ENCODE measurements around the gene MYO15B.
A peak's percentile ranks its signal among the peaks of the same experiment; 100 is the strongest.
"Not testable (repeated sequence)": the region's sequence is repeated elsewhere in the genome, so short reads cannot be mapped to it uniquely, and the experiment has no call there.

The MYO15B gene

GRCh38 chr17:75628425-75628824 lies 40.8 kb downstream of the MYO15B start:
- no peak for DNase-seq

- no peak for DNase-seq
Measured at GRCh38 chr17:75629157-75629556, 41.6 kb downstream of the MYO15B start.

GRCh38 chr17:75630071-75630917 lies 42.7 kb downstream of the MYO15B start:
- no peak for DNase-seq

GRCh38 chr17:75631353-75631752 lies 43.8 kb downstream of the MYO15B start:
- no peak for DNase-seq

- no peak for DNase-seq
Measured at GRCh38 chr17:75632428-75632827, 44.8 kb downstream of the MYO15B start.

- DNase-seq = peak; percentile 21 to 53
Measured at GRCh38 chr17:75632863-75633485, 45.4 kb downstream of the MYO15B start, which contains the start of gene SMIM5. Gene SMIM5 (plus strand): TSS chr17:75633434. CDS start chr17:75640202, 6,768 bp downstream.

GRCh38 chr17:75633486-75634375 lies 46.1 kb downstream of the MYO15B start:
- DNase-seq = peak; percentile 56 to 69

- no peak for DNase-seq
Measured at GRCh38 chr17:75634376-75634740, 46.8 kb downstream of the MYO15B start.

- DNase-seq = no peak
Measured at GRCh38 chr17:75634754-75635609, 47.4 kb downstream of the MYO15B start.

GRCh38 chr17:75635610-75636202 lies 48.1 kb downstream of the MYO15B start:
- no peak for DNase-seq

- no peak for DNase-seq
Measured at GRCh38 chr17:75636381-75637142, 49.0 kb downstream of the MYO15B start.

GRCh38 chr17:75637143-75637538 lies 49.5 kb downstream of the MYO15B start:
- no peak for DNase-seq

- no peak for DNase-seq
Measured at GRCh38 chr17:75637551-75637950, 50.0 kb downstream of the MYO15B start.

- DNase-seq = not testable (repeated sequence)
Measured at GRCh38 chr17:75638039-75638438, 50.4 kb downstream of the MYO15B start.

GRCh38 chr17:75638893-75639292 lies 51.3 kb downstream of the MYO15B start:
- DNase-seq = no peak

GRCh38 chr17:75639327-75639726 lies 51.7 kb downstream of the MYO15B start:
- DNase-seq = no peak

GRCh38 chr17:75639771-75640555 lies 52.4 kb downstream of the MYO15B start:
- no peak for DNase-seq

- DNase-seq = no peak
Measured at GRCh38 chr17:75640556-75641119, 53.0 kb downstream of the MYO15B start.

- DNase-seq = no peak
Measured at GRCh38 chr17:75641343-75641742, 53.7 kb downstream of the MYO15B start.
